ENCODE results near the gene MGAT5.
"Not testable (repeated sequence)": the region's sequence is repeated elsewhere in the genome, so short reads cannot be mapped to it uniquely, and the experiment has no call there.

The MGAT5 gene

GRCh38 chr2:134468776-134469175, 214.9 kb downstream of the MGAT5 start:
- Histone ChIP-seq H3K9ac (ENCODE audit: low read length) (no peak overlapping the region), H3K36me3 (replicated peaks; ENCODE audit: low read depth, low read length) (peaks cover 4% of the 10 kb centered on the region), H3K4me3 (ENCODE audit: low read length) (no peak overlapping the region)

GRCh38 chr2:134469516-134470115, 215.7 kb downstream of the MGAT5 start:
- Histone ChIP-seq H3K9me3 (ENCODE audit: insufficient read depth, low read length) (no peaks in the 10 kb centered on the region; the same call in 1 of the 2 replicates), H3K9ac (ENCODE audit: low read length) (no peak overlapping the region), H3K4me3 (ENCODE audit: low read length) (no peak overlapping the region), H3K4me1 (ENCODE audit: low read length) (peaks cover 11% of the 10 kb centered on the region; the same call in 1 of the 2 replicates), H3K27ac (ENCODE audit: low read length) (no peak overlapping the region), H3K79me2 (ENCODE audit: low read length) (no peaks in the 10 kb centered on the region), H3K27me3 (ENCODE audit: low read depth, low read length) (no peaks in the 10 kb centered on the region), H4K20me1 (ENCODE audit: insufficient read depth, low read length) (no peaks in the 10 kb centered on the region), H3K4me2 (ENCODE audit: low read length) (no peak overlapping the region), H3K36me3 (replicated peaks; ENCODE audit: low read depth, low read length) (peaks cover 4% of the 10 kb centered on the region), H2AFZ (ENCODE audit: low read depth, low read length) (no peak overlapping the region)
- no peak for TF ChIP-seq CTCF (IDR thresholded peaks at IDR 0.05; ENCODE audit: low read depth, low read length)
- TF ChIP-seq EZH2phosphoT487 (IDR thresholded peaks at IDR 0.05; ENCODE audit: low read depth): no peak

More at GRCh38 chr2:134468776-134469175, 214.9 kb downstream of the MGAT5 start:
- Histone ChIP-seq H3K4me2 (ENCODE audit: low read length) (no peak overlapping the region), H4K20me1 (ENCODE audit: insufficient read depth, low read length) (no peaks in the 10 kb centered on the region), H3K79me2 (ENCODE audit: low read length) (no peaks in the 10 kb centered on the region), H3K27me3 (ENCODE audit: low read depth, low read length) (no peaks in the 10 kb centered on the region), H3K4me1 (ENCODE audit: low read length) (peaks cover 11% of the 10 kb centered on the region; the same call in 1 of the 2 replicates), H3K27ac (ENCODE audit: low read length) (no peak overlapping the region), H2AFZ (ENCODE audit: low read depth, low read length) (no peak overlapping the region), H3K9me3 (ENCODE audit: insufficient read depth, low read length) (no peaks in the 10 kb centered on the region; the same call in 1 of the 2 replicates)
- TF ChIP-seq EZH2phosphoT487 (IDR thresholded peaks at IDR 0.05; ENCODE audit: low read depth) (no peak), CTCF (IDR thresholded peaks at IDR 0.05; ENCODE audit: low read depth, low read length) (no peak)

GRCh38 chr2:134470561-134471168, 216.8 kb downstream of the MGAT5 start:
- H2AFZ ChIP-seq (ENCODE audit: low read depth, low read length): no peak overlapping the region
- no peak overlapping the region for H3K4me2 ChIP-seq (ENCODE audit: low read length)
- H3K36me3 ChIP-seq (replicated peaks; ENCODE audit: low read depth, low read length): peaks cover 6% of the 10 kb centered on the region
- no peak overlapping the region for H3K4me3 ChIP-seq (ENCODE audit: low read length)
- no peaks in the 10 kb centered on the region; the same call in 1 of the 2 replicates for H3K9me3 ChIP-seq (ENCODE audit: insufficient read depth, low read length)
- TF ChIP-seq EZH2phosphoT487 (IDR thresholded peaks at IDR 0.05; ENCODE audit: low read depth): no peak
- TF ChIP-seq CTCF (IDR thresholded peaks at IDR 0.05; ENCODE audit: low read depth, low read length): no peak
- H4K20me1 ChIP-seq (ENCODE audit: insufficient read depth, low read length): no peaks in the 10 kb centered on the region
- peaks cover 11% of the 10 kb centered on the region; the same call in 1 of the 2 replicates for H3K4me1 ChIP-seq (ENCODE audit: low read length)
- H3K79me2 ChIP-seq (ENCODE audit: low read length): no peaks in the 10 kb centered on the region
- H3K9ac ChIP-seq (ENCODE audit: low read length): no peak overlapping the region
- no peaks in the 10 kb centered on the region for H3K27me3 ChIP-seq (ENCODE audit: low read depth, low read length)
- H3K27ac ChIP-seq (ENCODE audit: low read length): no peak overlapping the region

DNA sequence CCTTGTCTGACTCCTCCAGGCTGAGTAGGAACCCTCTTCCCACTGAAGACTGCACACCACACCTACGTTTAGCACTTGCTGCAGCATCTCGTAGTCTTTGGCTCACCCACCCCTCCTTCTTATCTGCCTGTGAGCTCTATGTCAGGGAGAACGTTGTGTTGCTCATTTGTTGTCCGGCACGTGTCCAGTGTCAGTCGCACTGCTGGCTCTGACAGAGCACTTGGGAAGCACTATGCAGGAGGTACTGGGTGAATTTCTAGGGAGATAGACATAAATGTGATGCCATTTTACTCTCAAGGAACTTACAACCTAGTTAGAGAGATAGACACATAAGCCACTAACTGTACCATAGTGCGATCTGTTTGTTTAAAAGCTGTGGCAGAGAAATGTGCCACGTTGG, 223.1 kb downstream of the MGAT5 start:
- not testable (repeated sequence) for H3K79me2 ChIP-seq (ENCODE audit: low read length); H3K9me3 ChIP-seq (ENCODE audit: insufficient read depth, low read length); H3K27ac ChIP-seq (ENCODE audit: low read length); H3K4me2 ChIP-seq (ENCODE audit: low read length); H3K36me3 ChIP-seq (replicated peaks; ENCODE audit: low read depth, low read length); H3K9ac ChIP-seq (ENCODE audit: low read length); H4K20me1 ChIP-seq (ENCODE audit: insufficient read depth, low read length); H2AFZ ChIP-seq (ENCODE audit: low read depth, low read length); H3K4me1 ChIP-seq (ENCODE audit: low read length); H3K27me3 ChIP-seq (ENCODE audit: low read depth, low read length); H3K4me3 ChIP-seq (ENCODE audit: low read length)

Measured in OCI-LY3 (cell line).